Measurements from ENCODE around the gene RPL13. TPM values are rescaled to one million over a fixed set of nuclear protein-coding genes. Genes with fewer than 3 reads are reported as not detected.

The RPL13 gene
- polyA plus RNA-seq, 3 donors: 1,251 to 2,437 (median 1,329) TPM

DNA sequence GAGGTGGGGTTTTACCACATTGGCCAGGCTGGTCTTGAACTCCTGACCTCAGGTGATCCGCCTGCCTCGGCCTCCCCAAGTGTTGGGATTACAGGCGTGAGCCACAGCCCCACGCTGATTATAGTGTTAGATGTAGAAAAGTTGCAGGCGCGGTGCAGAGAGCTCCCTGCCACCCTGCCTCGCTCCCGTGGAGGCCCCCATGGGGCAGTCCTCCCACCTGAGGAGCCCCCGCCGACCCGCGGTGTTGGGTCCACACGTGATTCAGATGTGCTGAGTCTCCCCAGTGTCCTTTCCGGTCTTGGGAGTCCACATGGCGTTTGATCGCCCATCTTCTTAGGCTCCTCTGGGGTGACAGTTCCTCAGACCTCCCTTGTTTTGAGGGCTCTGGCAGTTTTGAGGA, 5.2 kb upstream of the RPL13 start:
- intact Hi-C loops (cut with micrococcal nuclease): loop anchor here (5.0 kb wide), 1 partner anchor 223 kb away; no protein-coding TSS in a partner anchor
- Mint-ChIP-seq H3K4me3 (no peak overlapping the region), H3K4me1 (peaks cover 24% of the 10 kb centered on the region), H3K9me3 (no peaks in the 10 kb centered on the region), H3K27me3 (ENCODE audit: low read depth in 3 of 3) (peaks cover 0 to 2% (median 0%) of the 10 kb centered on the region in 3 donors), H3K27ac (no peak overlapping the region), H3K36me3 (peaks cover 49 to 64% of the 10 kb centered on the region in 2 donors)
- H3K27me3 ChIP-seq (ENCODE audit: control insufficient read depth in 2 of 2, insufficient read depth in 2 of 2, low read length in 2 of 2): no peaks in the 10 kb centered on the region
- H2AFZ ChIP-seq (ENCODE audit: insufficient read depth, low read depth, low read length, poor library complexity, severe bottlenecking): no peak overlapping the region
- H3K4me2 ChIP-seq (replicated peaks; ENCODE audit: extremely low read depth, low read length, poor library complexity, severe bottlenecking): no peak overlapping the region
- H3K4me3 ChIP-seq (replicated peaks in 1 of 3; ENCODE audit: low read depth in 2 of 3, low read length in 3 of 3): no peak overlapping the region
- WGBS (ENCODE audit: insufficient coverage): 98% methylated on average over 16 of the region's 16 CpGs
- peaks cover 48 to 60% of the 10 kb centered on the region in 2 donors for H3K36me3 ChIP-seq (replicated peaks in 1 of 2; ENCODE audit: control insufficient read depth in 1 of 2, insufficient read depth in 2 of 2, low read length in 2 of 2)
- H3K4me1 ChIP-seq (ENCODE audit: control insufficient read depth in 1 of 2, insufficient read depth in 2 of 2, low read length in 2 of 2): peaks cover 19% of the 10 kb centered on the region in 2 donors
- no peaks in the 10 kb centered on the region for H4K20me1 ChIP-seq (ENCODE audit: insufficient read depth, low read length)
- H3K9ac ChIP-seq (ENCODE audit: insufficient read depth, low read length, poor library complexity, severe bottlenecking): no peak overlapping the region
- no peaks in the 10 kb centered on the region for H3K79me2 ChIP-seq (ENCODE audit: insufficient read depth, low read length)
- TF ChIP-seq, protein P1, sequence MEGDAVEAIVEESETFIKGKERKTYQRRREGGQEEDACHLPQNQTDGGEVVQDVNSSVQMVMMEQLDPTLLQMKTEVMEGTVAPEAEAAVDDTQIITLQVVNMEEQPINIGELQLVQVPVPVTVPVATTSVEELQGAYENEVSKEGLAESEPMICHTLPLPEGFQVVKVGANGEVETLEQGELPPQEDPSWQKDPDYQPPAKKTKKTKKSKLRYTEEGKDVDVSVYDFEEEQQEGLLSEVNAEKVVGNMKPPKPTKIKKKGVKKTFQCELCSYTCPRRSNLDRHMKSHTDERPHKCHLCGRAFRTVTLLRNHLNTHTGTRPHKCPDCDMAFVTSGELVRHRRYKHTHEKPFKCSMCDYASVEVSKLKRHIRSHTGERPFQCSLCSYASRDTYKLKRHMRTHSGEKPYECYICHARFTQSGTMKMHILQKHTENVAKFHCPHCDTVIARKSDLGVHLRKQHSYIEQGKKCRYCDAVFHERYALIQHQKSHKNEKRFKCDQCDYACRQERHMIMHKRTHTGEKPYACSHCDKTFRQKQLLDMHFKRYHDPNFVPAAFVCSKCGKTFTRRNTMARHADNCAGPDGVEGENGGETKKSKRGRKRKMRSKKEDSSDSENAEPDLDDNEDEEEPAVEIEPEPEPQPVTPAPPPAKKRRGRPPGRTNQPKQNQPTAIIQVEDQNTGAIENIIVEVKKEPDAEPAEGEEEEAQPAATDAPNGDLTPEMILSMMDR (IDR thresholded peaks at IDR 0.05): no peak
- no peak for DNase-seq
- H3K27ac ChIP-seq (ENCODE audit: low read depth in 1 of 2, low read length in 2 of 2): no peak overlapping the region
- no peaks in the 10 kb centered on the region for H3K9me3 ChIP-seq (replicated peaks in 1 of 2; ENCODE audit: control insufficient read depth in 1 of 2, insufficient read depth in 1 of 2, low read length in 2 of 2)

DNA sequence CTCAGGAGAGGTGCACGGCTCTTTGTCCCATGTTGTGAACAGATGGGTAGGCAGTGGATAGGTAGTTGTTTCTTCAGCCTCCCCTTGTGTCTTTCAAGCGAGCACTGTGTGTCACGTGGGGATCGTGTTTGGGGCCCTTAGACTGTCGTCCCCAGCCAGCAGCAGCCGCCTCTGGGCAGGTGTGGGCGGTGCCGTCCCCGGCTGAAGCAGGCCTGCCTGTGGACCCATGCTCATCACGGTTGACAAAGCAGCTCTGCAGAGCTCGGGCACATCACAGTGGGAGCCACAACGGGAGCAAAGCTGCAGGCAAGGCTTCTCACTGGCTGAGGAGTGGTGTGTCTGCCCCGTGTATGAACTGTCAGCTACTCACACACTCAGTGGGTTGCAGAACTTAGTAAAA, 4.7 kb upstream of the RPL13 start:
- Mint-ChIP-seq H3K36me3 (peaks cover 44 to 59% of the 10 kb centered on the region in 2 donors), H3K4me1 (peaks cover 24% of the 10 kb centered on the region), H3K27me3 (ENCODE audit: low read depth in 3 of 3) (peaks cover 0 to 2% (median 0%) of the 10 kb centered on the region in 3 donors), H3K4me3 (no peak overlapping the region), H3K9me3 (no peaks in the 10 kb centered on the region), H3K27ac (no peak overlapping the region)
- Histone ChIP-seq H3K4me2 (replicated peaks; ENCODE audit: extremely low read depth, low read length, poor library complexity, severe bottlenecking) (no peak overlapping the region), H4K20me1 (ENCODE audit: insufficient read depth, low read length) (peaks cover under 1% of the 10 kb centered on the region), H2AFZ (ENCODE audit: insufficient read depth, low read depth, low read length, poor library complexity, severe bottlenecking) (no peak overlapping the region), H3K9me3 (replicated peaks in 1 of 2; ENCODE audit: control insufficient read depth in 1 of 2, insufficient read depth in 1 of 2, low read length in 2 of 2) (no peaks in the 10 kb centered on the region), H3K4me3 (replicated peaks in 1 of 3; ENCODE audit: low read depth in 2 of 3, low read length in 3 of 3) (no peak overlapping the region), H3K79me2 (ENCODE audit: insufficient read depth, low read length) (peaks cover 3% of the 10 kb centered on the region), H3K36me3 (replicated peaks in 1 of 2; ENCODE audit: control insufficient read depth in 1 of 2, insufficient read depth in 2 of 2, low read length in 2 of 2) (peaks cover 43 to 55% of the 10 kb centered on the region in 2 donors), H3K4me1 (ENCODE audit: control insufficient read depth in 1 of 2, insufficient read depth in 2 of 2, low read length in 2 of 2) (peaks cover 19% of the 10 kb centered on the region in 2 donors), H3K27ac (ENCODE audit: low read depth in 1 of 2, low read length in 2 of 2) (no peak overlapping the region), H3K9ac (ENCODE audit: insufficient read depth, low read length, poor library complexity, severe bottlenecking) (no peak overlapping the region), H3K27me3 (ENCODE audit: control insufficient read depth in 2 of 2, insufficient read depth in 2 of 2, low read length in 2 of 2) (no peaks in the 10 kb centered on the region)
- no peak for DNase-seq
- intact Hi-C loops (cut with micrococcal nuclease): loop anchor here (5.0 kb wide), 1 partner anchor 223 kb away; no protein-coding TSS in a partner anchor
- WGBS (ENCODE audit: insufficient coverage): 100% methylated on average over 11 of the region's 13 CpGs
- TF ChIP-seq, protein P1 (IDR thresholded peaks at IDR 0.05): no peak
